K562 (cell line): Measurements from ENCODE around the gene NECAB3. TPM values are rescaled to one million over a fixed set of nuclear protein-coding genes. Genes with fewer than 3 reads are reported as not detected.

Experiments used
- ATAC-seq: fragments of 200-7000 bp; cut with Tn5 transposase; 3 replicates; pipeline ENCODE4 v1.9.1; 2020; ENCODE audit warnings: moderate library complexity
- BruUV-seq: library from RNA; stranded (reverse); fragments of 400-500 nt; replicated peaks from 2 replicates; lab custom pipeline; 2021; lab: Mats Ljungman, UMichigan
- CTCF ChIA-PET: fragments of 300-600 bp; formaldehyde crosslinking; extraction: SDS; loops from one replicate; lab custom pipeline; 2021; ENCODE audit warnings: low intra/inter-chr PET ratio; lab: Yijun Ruan, JAX
- POLR2A ChIA-PET: fragments of 300-600, 350-650 bp; sonication (Branson Sonifier 250); formaldehyde crosslinking; extraction: SDS; loops from one replicate; lab custom pipeline; 2021; ENCODE audit warnings: antibody characterized with exemption, inconsistent platforms; lab: Yijun Ruan, JAX
- DNase-seq, 4 experiments: peaks; one replicate each; pipeline versions ENCODE4 v3.0.0 to v3.0.0-alpha.2; 2011 to 2018; ENCODE audit warnings: low spot score in 3 of 4, mixed read lengths in 3 of 4; ENCODE audit errors: extremely low read depth in 1 of 4
- FAIRE-seq: peaks from 2 replicates; lab custom pipeline; 2011; peaks lifted over from hg19 to GRCh38; lab: Jason Lieb, UNC
- H2AFZ ChIP-seq: 2 replicates; pipeline ENCODE4 v1.6.0; 2011; ENCODE audit warnings: low read depth, low read length, control low read depth, inconsistent platforms
- H3K27ac ChIP-seq: fragments of 200-600 bp; 3 replicates; pipeline ENCODE4 v1.8.0; 2011; ENCODE audit warnings: low read depth, mild to moderate bottlenecking, control low read depth, inconsistent platforms, low read length, moderate library complexity, mixed read lengths; ENCODE audit errors: extremely low read depth
- H3K27me3 ChIP-seq, 2 experiments: fragments of 300-600 bp in 1 of 2; 2 replicates in 1 of 2; 3 replicates in 1 of 2; pipeline versions ENCODE4 v1.6.0 to v1.8.0; 2011; ENCODE audit warnings: inconsistent platforms in 2 of 2, low read length in 2 of 2, mild to moderate bottlenecking in 1 of 2, mixed read lengths in 1 of 2, moderate library complexity in 1 of 2; ENCODE audit not compliant: control insufficient read depth in 2 of 2, insufficient read depth in 2 of 2
- H3K36me3 ChIP-seq: fragments of 300-600 bp; 3 replicates; pipeline ENCODE4 v1.8.0; 2011; ENCODE audit warnings: mild to moderate bottlenecking, low read length, inconsistent platforms; ENCODE audit not compliant: control insufficient read depth, insufficient read depth
- H3K4me1 ChIP-seq, 2 experiments: fragments of 200-600 bp in 1 of 2; replicated peaks in 1 of 2; 2 replicates in 1 of 2; 3 replicates in 1 of 2; pipeline versions ENCODE4 v1.5.1 to v1.8.0; 2011; ENCODE audit warnings: inconsistent platforms in 2 of 2, low read length in 2 of 2, mild to moderate bottlenecking in 1 of 2, mixed read lengths in 1 of 2, moderate library complexity in 1 of 2; ENCODE audit not compliant: control insufficient read depth in 2 of 2, insufficient read depth in 2 of 2
- H3K4me2 ChIP-seq: 2 replicates; pipeline ENCODE4 v1.6.1; 2011; ENCODE audit warnings: low read length, control low read depth, inconsistent platforms, mixed read lengths; ENCODE audit not compliant: insufficient read depth
- H3K4me3 ChIP-seq: fragments of 200-600 bp; sonication (generic), shearing (Covaris generic); 2 replicates; pipeline ENCODE4 v1.5.1; 2016; ENCODE audit warnings: control low read depth, inconsistent platforms
- H3K79me2 ChIP-seq: fragments of 200-600 bp; 3 replicates; pipeline ENCODE4 v1.8.0; 2011; ENCODE audit warnings: low read length, inconsistent platforms; ENCODE audit not compliant: control insufficient read depth, insufficient read depth
- H3K9ac ChIP-seq, 2 experiments: 2 replicates each; pipeline versions ENCODE4 v1.6.0 to v1.6.1; 2011; ENCODE audit warnings: low read depth in 2 of 2, low read length in 2 of 2, control low read depth in 1 of 2, inconsistent platforms in 1 of 2, mild to moderate bottlenecking in 1 of 2, mixed read lengths in 1 of 2; ENCODE audit not compliant: insufficient read depth in 1 of 2
- H3K9me1 ChIP-seq: one replicate; pipeline ENCODE4 v1.6.0; 2011; ENCODE audit warnings: inconsistent platforms, mild to moderate bottlenecking, low read length, moderate library complexity; ENCODE audit not compliant: control insufficient read depth, insufficient read depth
- H3K9me3 ChIP-seq: replicated peaks from 2 replicates; pipeline ENCODE4 v1.5.1; 2011; ENCODE audit warnings: low read depth, low read length, inconsistent platforms; ENCODE audit not compliant: control insufficient read depth, insufficient read depth
- H4K20me1 ChIP-seq: replicated peaks from 2 replicates; pipeline ENCODE4 v1.6.1; 2011; ENCODE audit warnings: low read length, inconsistent platforms, mixed read lengths; ENCODE audit not compliant: control insufficient read depth, insufficient read depth
- CTCF ChIP-seq, 3 experiments: IDR thresholded peaks in 2 of 3; conservative IDR thresholded peaks in 1 of 3; 2 replicates each; pipeline ENCODE4 v1.5.1; 2011 to 2012; ENCODE audit warnings: low read length in 3 of 3, mild to moderate bottlenecking in 3 of 3, control low read depth in 2 of 3, improper control_type of control experiment in 1 of 3, inconsistent platforms in 1 of 3, low read depth in 1 of 3, mixed read lengths in 1 of 3, moderate library complexity in 1 of 3; ENCODE audit not compliant: insufficient read depth in 2 of 3
- CTCFL ChIP-seq: IDR thresholded peaks from 2 replicates; pipeline ENCODE4 v1.6.1; 2011; ENCODE audit warnings: borderline replicate concordance, low read depth, mild to moderate bottlenecking, moderate library complexity, low read length; ENCODE audit not compliant: insufficient read depth, poor library complexity, severe bottlenecking
- FOXP1 ChIP-seq: sonication (generic); formaldehyde crosslinking; IDR thresholded peaks from 2 replicates; pipeline ENCODE4 v1.8.0; 2022; ENCODE audit warnings: mild to moderate bottlenecking, missing genetic modification reagents
- KDM1A ChIP-seq, 2 experiments: fragments of 450-650 bp; IDR thresholded peaks; 2 replicates each; pipeline ENCODE4 v1.6.1; 2016; ENCODE audit warnings: mild to moderate bottlenecking in 2 of 2
- MXI1 ChIP-seq: IDR thresholded peaks from 2 replicates; pipeline ENCODE4 v1.6.1; 2011; ENCODE audit warnings: low read depth, mild to moderate bottlenecking, improper control_type of control experiment, low read length
- NCOA4 ChIP-seq: fragments of 450-650 bp; IDR thresholded peaks from 2 replicates; pipeline ENCODE4 v1.6.1; 2018; ENCODE audit warnings: mild to moderate bottlenecking; ENCODE audit not compliant: partially characterized antibody
- NFIC ChIP-seq: fragments of 450-650 bp; IDR thresholded peaks from 2 replicates; pipeline ENCODE4 v1.6.1; 2017; ENCODE audit warnings: mild to moderate bottlenecking, inconsistent platforms
- NFIX ChIP-seq: fragments of 250-450 bp; sonication (Bioruptor Pico); IDR thresholded peaks from 2 replicates; pipeline ENCODE4 v1.4.0; 2020; ENCODE audit warnings: low read depth, mild to moderate bottlenecking, moderate library complexity
- NFRKB ChIP-seq: fragments of 450-650 bp; IDR thresholded peaks from 2 replicates; pipeline ENCODE4 v1.6.1; 2016; ENCODE audit warnings: low read depth
- PATZ1 ChIP-seq: fragments of 250-450 bp; sonication (Bioruptor Pico); IDR thresholded peaks from 2 replicates; pipeline ENCODE4 v1.5.0; 2020; ENCODE audit warnings: mild to moderate bottlenecking, borderline replicate concordance
- SMAD1 ChIP-seq: fragments of 150-350 bp; IDR thresholded peaks from 2 replicates; pipeline ENCODE4 v1.6.1; 2014; ENCODE audit warnings: low read length, low read depth; ENCODE audit not compliant: partially characterized antibody
- ZFP36 ChIP-seq: fragments of 150-350 bp; IDR thresholded peaks from 2 replicates; pipeline ENCODE4 v1.6.1; 2018; ENCODE audit warnings: low read length, low read depth; ENCODE audit not compliant: partially characterized antibody
- WGBS: fragments of 100-300 bp; shearing (Covaris generic); methylation state at CpG from one replicate; pipeline ENCODE4 v1.1.6; 2016; ENCODE audit warnings: low coverage, mixed read lengths; ENCODE audit not compliant: insufficient coverage; ENCODE audit errors: missing lambda C conversion rate; 5-methylcytosine and 5-hydroxymethylcytosine counted together
- in situ Hi-C: fragments of 300-500 bp; cut with MboI; formaldehyde crosslinking; loops from 4 replicates; pipeline ENCODE4 v1.15.0; 2018; ENCODE audit warnings: inconsistent platforms, mixed read lengths
- intact Hi-C: fragments of 100-400 bp; cut with micrococcal nuclease; formaldehyde crosslinking; loops from 2 replicates; pipeline ENCODE4 v1.14.2; 2022
- polyA plus RNA-seq, 8 experiments: library from polyadenylated mRNA; depleted of rRNA in 4 of 8; stranded (reverse) in 5 of 8; unstranded in 3 of 8; fragments of >200 nt; fragmentation: Nextera tagmentation in 2 of 8; fragmentation: Illumina TruSeq in 1 of 8; extraction: Ambion mirVana in 2 of 8; extraction: Trizol in 1 of 8; gene quantifications; 2 replicates each; pipeline versions ENCODE4 v1.2.1 to v1.2.3, GENCODE V29; 2011 to 2014; ENCODE audit warnings: inconsistent platforms in 1 of 8, missing spikeins in 1 of 8
- total RNA-seq, 7 experiments: library from RNA; depleted of rRNA in 6 of 7; stranded (reverse); fragments of >200 nt in 6 of 7; fragmentation: Illumina TruSeq in 2 of 7; extraction: Trizol in 2 of 7; gene quantifications; 2 replicates each; pipeline versions ENCODE4 v1.2.1 to v1.2.3, GENCODE V29; 2011 to 2021; ENCODE audit warnings: low replicate concordance in 1 of 7

The NECAB3 gene
- total and polyA plus RNA-seq, 9 of the 15 experiments (the other 6 are each of a cell fraction or from before 2014, with no cell fraction given) = 0.94 to 63.3 (median 31.5) TPM

- TF ChIP-seq PATZ1 (CRISPR knock-in tag) = no peak
- TF ChIP-seq MXI1 = 0 out of 2 replicates have a peak, but pooled peaks have one; percentile 8
- TF ChIP-seq, all 486 proteins: peak for 5
Measured at GRCh38 chr20:33673114-33673409, 1.2 kb downstream of the NECAB3 start (continued).

- ATAC-seq (peak; percentile 6), DNase-seq (peak; percentile 57 to 76 (median 61)), FAIRE-seq (peak; percentile 59)
- H3K4me1 ChIP-seq = peaks cover 17 to 54% of the 10 kb centered on the region in 2 experiments
- H3K9me3 ChIP-seq = no peaks in the 10 kb centered on the region
- CTCF ChIA-PET = no interaction called here
- H2AFZ ChIP-seq = no peak overlapping the region
- peak overlapping the region; percentile 86 for H3K4me3 ChIP-seq
- intact Hi-C loops = no loop called here
- peaks cover 67% of the 10 kb centered on the region for H3K36me3 ChIP-seq
- BruUV-seq = no TSS peak
- no peaks in the 10 kb centered on the region for H3K27me3 ChIP-seq
- H3K27ac ChIP-seq = peak overlapping the region; percentile 88
- peaks cover 5% of the 10 kb centered on the region for H3K9me1 ChIP-seq
- WGBS = 12% methylated on average over 11 of the region's 17 CpGs
- POLR2A ChIA-PET = interaction anchor here (1.0 to 1.9 kb wide), 5 partner anchors 9 to 200 kb away, joined by 3 to 25 read pairs (median 4); no protein-coding TSS in a partner anchor
- H3K79me2 ChIP-seq = peaks cover 34% of the 10 kb centered on the region
- peaks cover 7% of the 10 kb centered on the region; the same call in 1 of the 2 replicates for H4K20me1 ChIP-seq
- in situ Hi-C loops = no loop called here
- peak overlapping the region; percentile 89 to 99 for H3K9ac ChIP-seq
- H3K4me2 ChIP-seq = peak overlapping the region; percentile 88
- TF ChIP-seq SMAD1 (peak; percentile 52), ZFP36 (peak; percentile 85), CTCFL (no peak), NFIX (CRISPR knock-in tag) (0 out of 2 replicates have a peak, but pooled peaks have one; percentile 4), NFRKB (no peak), NCOA4 (no peak), NFIC (peak; percentile 95), CTCF (IDR thresholded peaks at IDR 0.05 in 2 of 3, conservative IDR thresholded peaks at IDR 0.05 in 1 of 3; ENCODE audit: insufficient read depth in 2 of 3, low read depth in 1 of 3, low read length in 3 of 3) (0 out of 6 replicates have a peak, but pooled peaks of 1 of the 3 experiments have one; percentile 2), KDM1A (IDR thresholded peaks at IDR 0.05) (peak in 1 of 2 experiments; percentile 51; a peak in 1 of 4 replicates), FOXP1 (0 out of 2 replicates have a peak, but pooled peaks have one; percentile 16)
Measured at GRCh38 chr20:33672426-33673113, 1.7 kb downstream of the NECAB3 start.
